ENCODE results near the gene BRD9. TPM values are rescaled to one million over a fixed set of nuclear protein-coding genes. Genes with fewer than 3 reads are reported as not detected.

The BRD9 gene
- total and polyA plus RNA-seq, 2 donors (not counting 3 experiments of a cell fraction or from before 2014, with no cell fraction given) = 17.6 to 67.6 TPM

DNA sequence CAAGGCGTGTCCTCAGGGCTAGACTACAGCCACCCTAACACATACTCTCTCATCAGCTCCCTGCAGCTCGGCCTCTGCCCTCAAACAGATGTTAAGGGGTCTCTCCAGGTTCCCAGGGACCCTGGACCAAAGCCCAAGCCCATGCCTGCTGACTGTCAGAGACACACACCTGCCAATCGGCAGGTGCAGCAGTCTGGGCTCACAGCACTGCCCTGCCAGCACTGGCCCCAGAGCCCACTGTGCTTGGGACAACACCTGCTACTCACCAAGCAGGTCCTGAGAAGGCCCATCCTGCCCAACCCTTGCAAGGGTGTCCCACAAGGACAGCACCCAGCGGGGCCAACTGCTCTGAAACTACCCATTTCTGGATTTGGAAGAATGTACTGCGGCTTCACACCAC lies 21.6 kb downstream of the BRD9 start:
- no peak for FAIRE-seq
- dilution Hi-C loops (cut with MboI; ENCODE audit: extremely low pct_ligation_motif_present, low sequenced_read_pairs) (no loop called here), intact Hi-C loops (cut with micrococcal nuclease) (no loop called here)
- no peaks in the 10 kb centered on the region for H3K79me2 ChIP-seq (ENCODE audit: control insufficient read depth, insufficient read depth, low read length)
- ChIA-PET POLR2A (no interaction called here), CTCF (no interaction called here)
- no peaks in the 10 kb centered on the region for H4K20me1 ChIP-seq (replicated peaks; ENCODE audit: control insufficient read depth, extremely low read depth, insufficient read depth, low read length)
- no peaks in the 10 kb centered on the region for H3K9me1 ChIP-seq (replicated peaks; ENCODE audit: control insufficient read depth, extremely low read depth, insufficient read depth, low read length)
- H2AFZ ChIP-seq (ENCODE audit: low read depth, low read length) = no peak overlapping the region
- peaks cover 12 to 50% of the 10 kb centered on the region in 2 experiments for H3K36me3 ChIP-seq (ENCODE audit: control insufficient read depth in 2 of 2, extremely low read depth in 1 of 2, insufficient read depth in 2 of 2, low read length in 2 of 2)
- no peak for TF ChIP-seq POLR2A (IDR thresholded peaks at IDR 0.05; ENCODE audit: low read depth, low read length)
- TF ChIP-seq POLR2AphosphoS5 (IDR thresholded peaks at IDR 0.05; ENCODE audit: insufficient read depth, low read depth, low read length) = no peak
- TF ChIP-seq MAX (IDR thresholded peaks at IDR 0.05; ENCODE audit: insufficient read depth, insufficient read length) = no peak
- no peak for TF ChIP-seq MYC (IDR thresholded peaks at IDR 0.05; ENCODE audit: low read depth, low read length)
- TF ChIP-seq, protein P1, sequence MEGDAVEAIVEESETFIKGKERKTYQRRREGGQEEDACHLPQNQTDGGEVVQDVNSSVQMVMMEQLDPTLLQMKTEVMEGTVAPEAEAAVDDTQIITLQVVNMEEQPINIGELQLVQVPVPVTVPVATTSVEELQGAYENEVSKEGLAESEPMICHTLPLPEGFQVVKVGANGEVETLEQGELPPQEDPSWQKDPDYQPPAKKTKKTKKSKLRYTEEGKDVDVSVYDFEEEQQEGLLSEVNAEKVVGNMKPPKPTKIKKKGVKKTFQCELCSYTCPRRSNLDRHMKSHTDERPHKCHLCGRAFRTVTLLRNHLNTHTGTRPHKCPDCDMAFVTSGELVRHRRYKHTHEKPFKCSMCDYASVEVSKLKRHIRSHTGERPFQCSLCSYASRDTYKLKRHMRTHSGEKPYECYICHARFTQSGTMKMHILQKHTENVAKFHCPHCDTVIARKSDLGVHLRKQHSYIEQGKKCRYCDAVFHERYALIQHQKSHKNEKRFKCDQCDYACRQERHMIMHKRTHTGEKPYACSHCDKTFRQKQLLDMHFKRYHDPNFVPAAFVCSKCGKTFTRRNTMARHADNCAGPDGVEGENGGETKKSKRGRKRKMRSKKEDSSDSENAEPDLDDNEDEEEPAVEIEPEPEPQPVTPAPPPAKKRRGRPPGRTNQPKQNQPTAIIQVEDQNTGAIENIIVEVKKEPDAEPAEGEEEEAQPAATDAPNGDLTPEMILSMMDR (IDR thresholded peaks at IDR 0.05; ENCODE audit: extremely low read depth in 1 of 2, insufficient read depth in 1 of 2, low read depth in 1 of 2, low read length in 2 of 2) = no peak
- no peak overlapping the region for H3K9ac ChIP-seq (replicated peaks; ENCODE audit: extremely low read depth, insufficient read depth, low read length)
- DNase-seq (ENCODE audit: low read depth, low spot score) = no peak
- no peak overlapping the region for H3K4me3 ChIP-seq (replicated peaks in 1 of 3; ENCODE audit: insufficient read depth in 1 of 3, low read depth in 1 of 3, low read length in 3 of 3)
- no peak overlapping the region for H3K27ac ChIP-seq (ENCODE audit: insufficient read depth, low read depth, low read length)
- H3K4me1 ChIP-seq (ENCODE audit: control insufficient read depth, extremely low read depth, insufficient read depth, low read length) = peaks cover 18% of the 10 kb centered on the region
- no peaks in the 10 kb centered on the region for H3K27me3 ChIP-seq (ENCODE audit: control insufficient read depth in 2 of 2, insufficient read depth in 2 of 2, low read length in 2 of 2)
- no peak overlapping the region for H3K4me2 ChIP-seq (ENCODE audit: insufficient read depth, low read length)
- no TSS peak for BruUV-seq (replicated peaks)
- no peaks in the 10 kb centered on the region for H3K9me3 ChIP-seq (replicated peaks; ENCODE audit: control insufficient read depth, insufficient read depth, low read length)

GRCh38 chr5:868428-869135 lies 24.0 kb downstream of the BRD9 start:
- intact Hi-C loops (cut with micrococcal nuclease) = no loop called here
- TF ChIP-seq EZH2 (IDR thresholded peaks at IDR 0.05; ENCODE audit: borderline replicate concordance, low read depth, low read length, severe bottlenecking) = no peak
- TF ChIP-seq MYC (IDR thresholded peaks at IDR 0.05; ENCODE audit: low read depth, low read length) = no peak
- TF ChIP-seq, protein P1 (IDR thresholded peaks at IDR 0.05; ENCODE audit: extremely low read depth in 1 of 2, insufficient read depth in 1 of 2, low read depth in 1 of 2, low read length in 2 of 2) = no peak
- TF ChIP-seq JUN (IDR thresholded peaks at IDR 0.05; ENCODE audit: borderline replicate concordance, insufficient read depth, insufficient read length, low read depth) = no peak
- no peak for TF ChIP-seq GATA2 (IDR thresholded peaks at IDR 0.05; ENCODE audit: insufficient read depth, insufficient read length, low read depth, low read length)
- no peak for TF ChIP-seq POLR2AphosphoS5 (IDR thresholded peaks at IDR 0.05; ENCODE audit: insufficient read depth, low read depth, low read length)
- TF ChIP-seq POLR2A (IDR thresholded peaks at IDR 0.05; ENCODE audit: low read depth, low read length) = no peak
- TF ChIP-seq MAX (IDR thresholded peaks at IDR 0.05; ENCODE audit: insufficient read depth, insufficient read length) = no peak
- TF ChIP-seq FOS (IDR thresholded peaks at IDR 0.05; ENCODE audit: borderline replicate concordance, insufficient read depth, low read length) = no peak
- Histone ChIP-seq H2AFZ (ENCODE audit: low read depth, low read length) (no peak overlapping the region), H3K36me3 (ENCODE audit: control insufficient read depth in 2 of 2, extremely low read depth in 1 of 2, insufficient read depth in 2 of 2, low read length in 2 of 2) (peaks cover 6 to 60% of the 10 kb centered on the region in 2 experiments), H3K9me1 (replicated peaks; ENCODE audit: control insufficient read depth, extremely low read depth, insufficient read depth, low read length) (no peaks in the 10 kb centered on the region), H4K20me1 (replicated peaks; ENCODE audit: control insufficient read depth, extremely low read depth, insufficient read depth, low read length) (no peaks in the 10 kb centered on the region), H3K9ac (replicated peaks; ENCODE audit: extremely low read depth, insufficient read depth, low read length) (no peak overlapping the region), H3K4me2 (ENCODE audit: insufficient read depth, low read length) (no peak overlapping the region), H3K27me3 (ENCODE audit: control insufficient read depth in 2 of 2, insufficient read depth in 2 of 2, low read length in 2 of 2) (no peaks in the 10 kb centered on the region), H3K4me3 (replicated peaks in 1 of 3; ENCODE audit: insufficient read depth in 1 of 3, low read depth in 1 of 3, low read length in 3 of 3) (no peak overlapping the region), H3K4me1 (ENCODE audit: control insufficient read depth, extremely low read depth, insufficient read depth, low read length) (peaks cover 17% of the 10 kb centered on the region), H3K9me3 (replicated peaks; ENCODE audit: control insufficient read depth, insufficient read depth, low read length) (no peaks in the 10 kb centered on the region), H3K27ac (ENCODE audit: insufficient read depth, low read depth, low read length) (no peak overlapping the region), H3K79me2 (ENCODE audit: control insufficient read depth, insufficient read depth, low read length) (no peaks in the 10 kb centered on the region)
- FAIRE-seq (no peak), DNase-seq (ENCODE audit: low read depth, low spot score) (no peak)
- CTCF ChIA-PET = no interaction called here
- dilution Hi-C loops (cut with MboI; ENCODE audit: extremely low pct_ligation_motif_present, low sequenced_read_pairs) = no loop called here
- BruUV-seq (replicated peaks) = no TSS peak
- POLR2A ChIA-PET = no interaction called here

Data from endothelial cell of umbilical vein (primary cell).